Activated naive CD8-positive, alpha-beta T cell treated with anti-CD3 and anti-CD28 coated beads, Interleukin-2, amount 50 U/mL, for 16 hours (primary cell): ENCODE results near the gene C1QTNF9B.

ENCODE experiments used
- DNase-seq: peaks from one replicate; pipeline ENCODE4 v3.0.0-alpha.2; 2020; ENCODE audit warnings: low read depth, low spot score

The C1QTNF9B gene

DNA sequence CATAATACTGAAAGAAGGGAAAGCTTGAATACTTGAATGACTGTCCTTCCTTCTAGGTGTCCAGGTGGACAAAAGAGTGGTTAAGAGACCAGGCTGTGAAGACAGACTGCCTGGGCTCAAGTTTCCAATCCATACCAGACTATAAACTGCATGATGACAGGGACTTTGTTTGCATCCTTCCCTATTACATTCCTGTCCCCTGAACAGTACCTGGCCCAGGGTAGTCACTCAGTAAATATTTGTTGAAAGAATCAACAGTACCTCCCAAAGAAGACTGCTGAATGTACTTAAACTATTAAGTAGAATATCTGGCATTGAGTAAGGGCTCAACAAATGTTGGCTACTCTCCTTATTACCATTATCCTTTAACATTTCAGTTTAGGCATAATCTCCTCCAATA, 37.8 kb downstream of the C1QTNF9B start:
- no peak for DNase-seq

DNA sequence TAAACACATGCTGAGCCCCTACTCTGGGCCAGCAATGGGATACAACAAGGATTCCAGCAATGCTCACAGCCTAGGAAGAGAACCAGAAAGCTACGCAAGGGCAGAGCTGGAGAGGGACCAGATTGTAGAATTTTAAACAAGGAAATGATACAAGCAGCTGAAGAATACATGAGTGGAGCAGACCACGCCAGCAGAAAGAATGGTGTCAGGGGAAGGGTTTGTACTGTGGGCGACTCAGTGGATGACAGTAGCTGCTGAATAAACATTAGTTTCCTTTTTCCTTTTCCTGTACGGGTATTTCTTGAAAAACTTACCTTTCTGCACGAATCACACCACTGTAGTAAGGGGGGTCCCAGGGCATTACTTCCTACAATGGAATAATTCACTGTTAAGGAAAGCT, 38.8 kb downstream of the C1QTNF9B start:
- DNase-seq = no peak

DNA sequence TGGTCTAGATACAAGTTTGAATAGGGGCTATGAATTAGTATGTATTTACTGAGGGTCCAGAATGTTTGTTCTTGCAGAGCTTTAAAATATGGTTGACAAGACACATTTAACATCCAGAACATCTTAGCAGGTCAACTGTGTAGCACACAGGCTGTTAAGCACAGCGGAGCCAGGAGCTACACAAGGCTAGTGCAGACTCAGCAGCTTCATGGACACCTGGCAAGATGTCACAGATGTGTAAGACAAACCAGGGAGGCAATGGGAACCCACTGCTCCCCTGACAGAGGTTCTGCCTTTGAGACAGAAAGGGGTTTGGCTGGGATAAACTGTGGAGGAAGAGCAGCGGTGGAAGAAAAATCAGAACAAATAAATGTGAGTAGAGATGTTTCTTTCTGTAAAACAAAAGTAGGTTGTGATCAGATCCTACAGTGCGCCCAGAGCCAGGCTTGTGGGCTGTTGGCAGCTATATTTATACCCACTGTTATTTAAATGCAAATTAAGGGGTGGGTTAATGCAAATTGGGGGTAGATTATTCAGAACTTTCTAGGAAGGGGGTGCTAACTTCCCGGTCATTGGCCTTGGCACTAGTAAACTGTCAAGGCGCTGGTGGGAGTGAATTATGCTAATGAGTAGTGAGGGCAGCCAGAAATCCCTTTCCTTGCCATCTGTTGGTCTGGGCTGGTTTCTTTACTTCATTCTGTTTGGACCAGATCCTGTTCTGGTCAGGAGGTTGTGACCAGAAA, 41.1 kb downstream of the C1QTNF9B start:
- DNase-seq = no peak

GRCh38 chr13:23855360-23855759, 41.9 kb downstream of the C1QTNF9B start:
- no peak for DNase-seq

- DNase-seq = no peak
Measured at GRCh38 chr13:23852351-23852750, 45.0 kb downstream of the C1QTNF9B start.

DNA sequence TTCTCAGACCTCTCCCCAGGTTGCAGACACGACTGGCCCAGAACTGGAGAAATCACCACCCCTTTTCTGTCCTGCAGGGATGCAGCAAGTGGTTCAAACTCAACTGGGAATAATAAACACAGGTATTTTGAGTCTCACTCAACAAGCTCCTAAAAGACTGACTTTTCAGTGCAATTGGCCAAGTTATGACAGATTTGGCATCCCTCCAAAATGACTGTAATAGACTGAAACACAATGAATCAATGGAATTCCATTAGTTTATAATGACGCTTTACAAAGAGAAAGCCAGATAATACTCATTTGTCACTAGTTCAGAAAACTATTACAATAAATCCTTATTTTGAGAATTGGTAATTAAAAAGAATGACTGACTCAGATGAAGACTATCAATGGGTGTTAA, 46.2 kb downstream of the C1QTNF9B start:
- DNase-seq = no peak

- DNase-seq = no peak
Measured at GRCh38 chr13:23850134-23850533, 47.2 kb downstream of the C1QTNF9B start.

DNA sequence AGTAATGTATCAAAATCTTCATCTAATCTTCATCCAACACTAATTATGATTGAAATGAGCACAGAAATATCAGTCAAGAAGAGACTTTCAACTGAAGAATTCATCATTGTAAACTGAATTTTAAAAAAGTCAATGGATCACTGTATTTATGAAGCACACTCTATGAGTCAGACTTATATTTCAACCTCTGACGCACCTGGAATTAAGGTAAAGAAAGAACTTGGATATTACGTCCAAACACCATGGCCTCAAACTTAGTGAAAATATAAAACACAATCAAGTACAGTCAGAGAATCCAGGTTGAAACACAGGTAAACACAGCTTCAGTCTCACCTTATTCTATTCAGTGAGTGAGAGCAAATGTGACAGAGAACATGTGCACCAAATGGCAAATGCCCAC, 47.6 kb downstream of the C1QTNF9B start:
- DNase-seq = no peak

DNA sequence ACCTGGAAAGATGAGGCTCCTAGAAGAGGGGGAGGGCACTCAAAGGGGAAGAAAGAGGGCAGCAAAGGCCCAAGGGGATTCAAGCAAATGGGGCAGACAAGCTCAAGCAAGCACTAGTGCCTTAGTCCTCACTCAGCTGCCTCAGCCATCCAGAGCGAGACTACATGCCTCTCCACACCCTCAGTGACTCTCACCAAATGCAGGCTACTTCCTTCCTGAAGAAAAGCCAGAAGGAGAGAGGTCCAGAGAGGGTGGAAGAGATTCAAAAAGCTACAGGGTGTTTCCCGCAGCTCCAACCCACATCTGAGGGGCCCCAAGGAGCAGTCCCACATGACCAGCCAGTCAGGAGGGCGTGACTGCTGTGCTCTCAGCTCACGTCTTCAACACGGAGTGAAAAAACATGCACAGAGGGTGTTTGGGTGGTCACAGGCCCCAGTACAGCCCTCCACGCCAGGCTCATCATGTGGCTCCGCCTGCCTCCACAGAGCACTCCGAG, 48.6 kb downstream of the C1QTNF9B start:
- no peak for DNase-seq

DNA sequence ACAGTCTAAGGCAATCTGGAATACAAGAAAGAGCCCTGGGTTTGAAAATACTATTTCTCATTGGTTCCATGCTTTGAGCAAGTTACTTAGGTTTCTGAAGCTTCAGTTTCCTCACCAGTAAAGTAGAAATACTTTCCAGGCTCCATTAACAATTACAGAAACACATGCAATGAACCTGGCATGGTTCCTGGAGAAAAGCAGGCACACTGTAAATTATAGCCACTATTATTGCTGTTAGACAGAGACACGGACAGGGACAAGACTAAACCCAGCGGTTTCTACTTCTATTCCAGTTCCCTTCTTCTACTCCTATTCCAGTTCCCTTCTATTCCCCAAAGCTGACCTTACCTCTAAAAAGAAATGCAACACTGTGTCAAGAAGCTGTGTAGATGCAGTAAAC, 49.3 kb downstream of the C1QTNF9B start:
- no peak for DNase-seq

GRCh38 chr13:23847497-23847896, 49.8 kb downstream of the C1QTNF9B start:
- DNase-seq = no peak

- DNase-seq = no peak
Measured at GRCh38 chr13:23845105-23845725, 52.1 kb downstream of the C1QTNF9B start.

GRCh38 chr13:23844132-23844531, 53.2 kb downstream of the C1QTNF9B start:
- DNase-seq = no peak

- DNase-seq = no peak
Measured at GRCh38 chr13:23843436-23843835, 53.9 kb downstream of the C1QTNF9B start.

- DNase-seq = no peak
Measured at GRCh38 chr13:23842406-23842805, 54.9 kb downstream of the C1QTNF9B start.
